Nucleus accumbens (tissue), 56 donors: ENCODE data around the gene LBH.
A peak's percentile ranks its signal among the peaks of the same experiment; 100 is the strongest.

ENCODE experiments used
- DNase-seq, 56 donors: peaks; one replicate each; lab custom pipeline; 2025; lab: John Stamatoyannopoulos, UW

LBH gene

GRCh38 chr2:30231212-30231995 lies at the start of gene LBH:
Gene LBH (plus strand): TSS chr2:30231534. CDS start chr2:30231739, 205 bp downstream.
- DNase-seq, result peak in 53 of 56 donors; percentile 27 to 87 (median 67)

GRCh38 chr2:30184035-30184434 lies 47.3 kb upstream of the LBH start:
- DNase-seq, result no peak

GRCh38 chr2:30185178-30185577 lies 46.2 kb upstream of the LBH start:
- no peak for DNase-seq

- DNase-seq, result no peak
Measured at GRCh38 chr2:30188292-30188691, 43.0 kb upstream of the LBH start.

- no peak for DNase-seq
Measured at GRCh38 chr2:30190637-30191036, 40.7 kb upstream of the LBH start.

GRCh38 chr2:30191107-30191506 lies 40.2 kb upstream of the LBH start:
- DNase-seq, result no peak

GRCh38 chr2:30191819-30192271 lies 39.5 kb upstream of the LBH start:
- no peak for DNase-seq

GRCh38 chr2:30192314-30192713 lies 39.0 kb upstream of the LBH start:
- no peak for DNase-seq

- no peak for DNase-seq
Measured at GRCh38 chr2:30193104-30193681, 38.1 kb upstream of the LBH start.

- DNase-seq, result no peak
Measured at GRCh38 chr2:30194421-30194820, 36.9 kb upstream of the LBH start.

- no peak for DNase-seq
Measured at GRCh38 chr2:30195016-30195415, 36.3 kb upstream of the LBH start.

- no peak for DNase-seq
Measured at GRCh38 chr2:30197570-30198192, 33.7 kb upstream of the LBH start.

- peak in 15 of 56 donors; percentile 8 to 56 (median 18) for DNase-seq
Measured at GRCh38 chr2:30201990-30202389, 29.3 kb upstream of the LBH start.

GRCh38 chr2:30203156-30203555 lies 28.2 kb upstream of the LBH start:
- peak in 1 of 56 donors; percentile 19 for DNase-seq

- DNase-seq, result no peak
Measured at GRCh38 chr2:30204281-30204680, 27.1 kb upstream of the LBH start.

- no peak for DNase-seq
Measured at GRCh38 chr2:30205456-30205855, 25.9 kb upstream of the LBH start.

- DNase-seq, result no peak
Measured at GRCh38 chr2:30206461-30207430, 24.6 kb upstream of the LBH start.

GRCh38 chr2:30208453-30208852 lies 22.9 kb upstream of the LBH start:
- DNase-seq, result peak in 46 of 56 donors; percentile 7 to 79 (median 30)

GRCh38 chr2:30209227-30209626 lies 22.1 kb upstream of the LBH start:
- no peak for DNase-seq

GRCh38 chr2:30213326-30213725 lies 18.0 kb upstream of the LBH start:
- DNase-seq, result no peak
